Activated CD4-positive, alpha-beta memory T cell treated with anti-CD3 and anti-CD28 coated beads, Interleukin-2, amount 10 ng/mL, durations not matched to agents 7 days and 5 days (primary cell): ENCODE measurements around the gene COMT. TPM values are rescaled to one million over a fixed set of nuclear protein-coding genes. Genes with fewer than 3 reads are reported as not detected.

Experiments
- CTCF ChIA-PET: fragments of 350-600 bp; sonication (Branson Sonifier 250); formaldehyde crosslinking; loops from one replicate; lab custom pipeline; 2021; ENCODE audit warnings: antibody characterized with exemption, inconsistent platforms; lab: Charles Lee
- POLR2A ChIA-PET: fragments of 350-600 bp; sonication (Branson Sonifier 250); formaldehyde crosslinking; loops from one replicate; lab custom pipeline; 2021; ENCODE audit warnings: antibody characterized with exemption; lab: Charles Lee
- DNase-seq: peaks from one replicate; pipeline ENCODE4 v3.0.0-alpha.2; 2020
- H3K27ac Mint-ChIP-seq: one replicate; pipeline ENCODE4 v1.8.0; 2021; ENCODE audit warnings: mild to moderate bottlenecking, mixed read lengths
- H3K27me3 Mint-ChIP-seq: one replicate; pipeline ENCODE4 v1.8.0; 2021; ENCODE audit warnings: mixed read lengths
- H3K36me3 Mint-ChIP-seq: one replicate; pipeline ENCODE4 v1.8.0; 2021; ENCODE audit warnings: low read depth, mixed read lengths
- H3K4me1 Mint-ChIP-seq: one replicate; pipeline ENCODE4 v1.8.0; 2021; ENCODE audit warnings: mixed read lengths
- H3K4me3 Mint-ChIP-seq: one replicate; pipeline ENCODE4 v1.8.0; 2021; ENCODE audit warnings: mild to moderate bottlenecking, mixed read lengths
- H3K9me3 Mint-ChIP-seq: one replicate; pipeline ENCODE4 v1.8.0; 2021; ENCODE audit warnings: mixed read lengths
- total RNA-seq, 2 experiments: library from RNA; stranded (reverse); gene quantifications; one replicate each; pipeline ENCODE4 v1.2.3, GENCODE V29; 2021

The COMT gene
- total RNA-seq, 2 experiments from 2014 or later, result 78.7 to 79.3 TPM

DNA sequence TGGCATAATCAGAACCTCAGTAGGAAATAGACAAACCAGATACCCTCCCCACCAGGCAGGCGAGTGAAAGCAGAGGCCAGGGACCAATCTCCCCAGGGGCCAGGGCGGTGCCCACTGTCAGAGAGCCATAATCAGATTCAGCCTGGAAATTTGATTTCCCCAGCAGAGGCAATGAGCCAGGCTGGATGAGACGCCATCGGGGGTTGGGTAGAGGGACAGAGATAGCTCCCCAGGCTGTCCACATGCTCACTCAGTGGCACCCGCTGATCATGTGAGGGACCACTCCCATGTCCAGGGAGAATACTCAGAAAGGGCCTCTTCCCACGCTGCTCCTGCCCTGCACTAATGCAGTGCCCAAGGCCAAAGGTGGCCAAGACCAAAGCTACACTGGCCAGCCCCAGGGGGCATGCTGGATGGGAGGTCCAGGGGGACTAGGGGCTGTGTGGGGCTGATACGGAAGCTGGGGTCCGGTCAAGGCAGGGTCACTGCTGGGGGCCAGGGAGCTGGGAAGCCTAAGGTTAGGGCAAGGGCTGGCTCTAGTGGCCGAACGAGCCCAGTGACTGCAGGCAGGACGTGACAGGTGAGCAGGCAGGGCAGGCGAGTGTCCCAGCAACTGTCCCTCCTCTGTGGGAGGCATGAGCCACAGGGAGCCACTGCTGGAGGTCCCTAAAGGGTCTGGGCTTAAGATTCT, 55.3 kb downstream of the COMT start:
- ChIA-PET POLR2A (no interaction called here), CTCF (no interaction called here)
- no peak overlapping the region for H3K4me3 Mint-ChIP-seq
- H3K4me1 Mint-ChIP-seq, result no peaks in the 10 kb centered on the region
- H3K27me3 Mint-ChIP-seq, result peaks cover 3% of the 10 kb centered on the region
- H3K9me3 Mint-ChIP-seq, result peaks cover 2% of the 10 kb centered on the region
- no peaks in the 10 kb centered on the region for H3K36me3 Mint-ChIP-seq
- H3K27ac Mint-ChIP-seq, result no peak overlapping the region
- no peak for DNase-seq

DNA sequence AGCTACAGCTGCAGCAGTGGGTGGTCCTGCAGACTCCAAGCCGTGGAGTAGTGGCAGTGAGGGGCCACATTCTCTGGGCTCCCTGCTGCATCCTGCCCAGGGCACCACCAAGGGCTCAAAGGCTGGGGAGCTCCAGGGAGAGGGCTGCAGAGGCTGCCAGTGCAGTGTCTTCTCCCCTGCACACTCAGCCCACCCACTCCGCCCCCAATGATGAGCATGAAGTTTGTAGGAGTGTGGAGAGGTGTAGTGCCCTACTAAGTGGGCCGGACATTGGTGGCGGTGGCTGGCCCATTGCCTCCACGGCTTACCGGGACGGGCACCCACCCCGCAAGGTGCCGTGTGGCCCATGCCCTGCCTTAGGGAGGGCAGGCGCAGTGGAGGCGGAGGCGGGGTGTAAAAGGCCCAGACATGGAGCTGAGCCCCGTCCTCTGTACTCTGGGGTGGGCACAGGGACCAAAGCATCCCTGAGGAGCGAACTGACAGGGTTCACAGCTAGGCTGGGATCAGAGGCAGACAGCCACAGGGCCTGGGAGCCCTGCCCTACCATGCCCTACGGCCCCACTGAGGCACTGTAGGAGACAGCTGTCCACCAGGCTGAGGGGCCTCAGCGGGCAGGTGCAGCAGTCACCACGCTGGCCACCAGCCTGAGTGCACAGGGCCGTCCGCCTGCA, 56.1 kb downstream of the COMT start:
- peaks cover 3% of the 10 kb centered on the region for H3K9me3 Mint-ChIP-seq
- POLR2A ChIA-PET, result no interaction called here
- no peak for DNase-seq
- CTCF ChIA-PET, result no interaction called here
- H3K4me1 Mint-ChIP-seq, result no peaks in the 10 kb centered on the region
- no peak overlapping the region for H3K27ac Mint-ChIP-seq
- no peak overlapping the region for H3K4me3 Mint-ChIP-seq
- H3K27me3 Mint-ChIP-seq, result peaks cover 3% of the 10 kb centered on the region
- no peaks in the 10 kb centered on the region for H3K36me3 Mint-ChIP-seq

DNA sequence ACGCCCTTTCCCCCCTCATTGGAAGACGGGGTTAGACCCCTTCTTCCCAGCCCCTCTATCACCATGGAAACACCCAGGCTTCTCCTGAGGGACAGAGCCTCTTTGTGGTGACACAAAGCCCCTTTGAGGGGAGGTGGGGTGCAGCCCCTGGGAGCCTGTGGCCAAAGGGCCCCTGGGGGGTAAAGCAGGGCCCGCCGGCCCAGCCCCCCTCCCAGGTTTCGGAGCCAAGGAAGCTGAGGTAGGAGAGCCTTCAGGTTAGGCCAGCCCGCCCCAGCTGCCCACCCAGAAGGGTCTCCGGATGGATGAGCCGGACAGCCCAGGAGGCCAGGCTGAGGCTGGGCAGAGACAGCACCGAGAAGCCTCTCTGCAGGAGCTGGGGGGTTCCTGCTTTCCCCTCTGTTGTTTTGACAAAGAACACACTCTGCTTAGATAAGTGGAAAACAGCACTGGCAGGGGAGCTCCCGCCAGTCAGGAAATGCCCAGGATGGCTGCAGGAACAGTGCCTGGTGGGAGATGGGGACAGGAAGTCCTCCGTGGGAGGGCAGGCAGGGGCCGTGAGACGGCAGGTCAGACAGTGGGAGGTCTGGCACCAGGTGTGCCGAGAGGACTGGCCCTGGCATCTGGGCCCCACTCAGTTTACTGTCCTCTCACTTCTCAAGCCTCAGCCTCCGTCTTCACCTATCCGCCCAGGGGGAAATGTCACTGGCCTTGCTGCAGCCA, 56.8 kb downstream of the COMT start:
- Mint-ChIP-seq H3K4me1 (no peaks in the 10 kb centered on the region), H3K36me3 (no peaks in the 10 kb centered on the region), H3K27me3 (peaks cover 4% of the 10 kb centered on the region), H3K9me3 (peaks cover 6% of the 10 kb centered on the region), H3K27ac (no peak overlapping the region), H3K4me3 (no peak overlapping the region)
- CTCF ChIA-PET, result no interaction called here
- DNase-seq, result no peak
- POLR2A ChIA-PET, result no interaction called here

DNA sequence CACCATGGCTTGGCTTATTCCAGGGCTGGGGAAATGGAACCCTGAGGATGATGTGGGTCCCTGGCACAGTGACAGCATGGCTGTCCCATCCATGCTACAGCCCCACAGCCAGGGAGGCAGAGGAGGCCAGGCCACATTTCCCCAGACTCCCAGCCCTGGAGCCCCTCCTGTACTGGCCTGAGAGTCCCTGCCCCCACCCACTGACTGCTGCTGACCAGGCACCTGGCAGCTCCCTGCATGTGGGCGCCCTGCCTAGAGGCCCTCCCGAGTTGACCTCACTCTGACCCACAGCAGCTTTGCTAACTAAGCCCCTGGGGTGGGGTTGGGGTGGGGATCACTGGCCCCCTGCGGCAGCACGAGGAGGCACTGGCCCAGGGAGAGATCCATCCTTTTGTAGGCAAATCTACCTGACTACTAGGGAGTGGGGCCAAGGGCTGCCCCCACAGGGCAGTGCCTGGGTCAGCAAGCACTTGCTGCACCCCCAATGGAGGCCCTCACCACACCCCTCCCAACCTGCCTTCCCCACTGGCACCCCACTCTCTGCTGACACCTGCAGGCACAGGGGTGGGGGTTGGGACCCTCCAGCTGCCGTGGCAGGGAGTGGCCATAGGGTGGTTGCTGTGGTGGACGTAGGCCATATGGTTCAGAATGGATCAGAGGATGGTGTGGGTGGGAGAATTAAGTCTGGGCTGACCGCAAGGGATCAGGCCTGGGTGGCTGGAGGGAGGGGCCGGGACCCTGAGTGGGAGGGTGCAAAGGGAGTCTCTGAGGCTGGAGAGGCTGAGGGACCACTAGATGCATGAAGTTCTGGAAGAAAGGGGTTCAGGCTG, 57.6 kb downstream of the COMT start:
- Mint-ChIP-seq H3K27ac (no peak overlapping the region), H3K4me3 (no peak overlapping the region), H3K36me3 (no peaks in the 10 kb centered on the region), H3K4me1 (no peaks in the 10 kb centered on the region), H3K27me3 (peaks cover 8% of the 10 kb centered on the region), H3K9me3 (peaks cover 11% of the 10 kb centered on the region)
- ChIA-PET POLR2A (no interaction called here), CTCF (no interaction called here)
- DNase-seq, result no peak

DNA sequence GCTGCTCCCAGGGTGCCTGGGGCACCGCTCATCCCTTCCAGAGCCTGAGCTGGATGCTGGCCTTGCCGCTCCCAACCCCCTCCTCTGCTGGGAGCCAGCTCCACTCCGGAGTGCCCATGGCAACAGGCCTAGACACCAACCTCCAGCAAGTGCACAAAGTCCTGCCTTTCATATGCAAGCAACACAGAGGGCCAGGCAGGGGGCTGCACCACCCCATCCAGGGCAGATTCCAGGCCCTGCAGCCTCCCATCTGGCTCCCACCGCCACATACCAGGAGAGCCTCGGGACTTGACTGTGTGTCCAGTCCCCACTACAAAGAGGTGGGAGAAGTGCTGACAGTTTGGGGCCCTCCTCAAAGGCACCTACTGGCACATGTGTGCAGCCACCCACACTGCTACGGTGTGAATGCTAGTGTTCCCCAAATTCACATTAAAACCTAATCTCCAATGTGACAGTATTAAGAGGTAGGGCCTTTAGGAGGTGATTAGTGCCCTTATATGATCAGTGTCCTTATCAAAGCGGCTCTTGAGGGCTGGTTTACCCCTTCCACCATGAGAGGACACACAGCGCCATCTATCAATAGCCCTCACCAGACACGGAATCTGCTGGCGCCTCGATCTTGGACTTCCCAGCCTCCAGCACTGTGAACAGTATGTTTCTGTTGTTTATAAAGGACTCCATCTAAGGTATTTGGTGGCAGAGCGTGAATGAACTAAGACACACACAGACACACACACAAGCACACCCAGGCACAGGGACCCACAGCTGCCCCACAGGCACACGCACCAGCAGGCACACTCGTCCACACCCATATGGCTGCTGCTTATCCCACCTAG, 58.9 kb downstream of the COMT start:
- CTCF ChIA-PET, result no interaction called here
- no peak for DNase-seq
- POLR2A ChIA-PET, result no interaction called here
- no peak overlapping the region for H3K4me3 Mint-ChIP-seq
- H3K4me1 Mint-ChIP-seq, result no peaks in the 10 kb centered on the region
- no peak overlapping the region for H3K27ac Mint-ChIP-seq
- no peaks in the 10 kb centered on the region for H3K36me3 Mint-ChIP-seq
- H3K9me3 Mint-ChIP-seq, result peaks cover 13% of the 10 kb centered on the region
- peaks cover 14% of the 10 kb centered on the region for H3K27me3 Mint-ChIP-seq

DNA sequence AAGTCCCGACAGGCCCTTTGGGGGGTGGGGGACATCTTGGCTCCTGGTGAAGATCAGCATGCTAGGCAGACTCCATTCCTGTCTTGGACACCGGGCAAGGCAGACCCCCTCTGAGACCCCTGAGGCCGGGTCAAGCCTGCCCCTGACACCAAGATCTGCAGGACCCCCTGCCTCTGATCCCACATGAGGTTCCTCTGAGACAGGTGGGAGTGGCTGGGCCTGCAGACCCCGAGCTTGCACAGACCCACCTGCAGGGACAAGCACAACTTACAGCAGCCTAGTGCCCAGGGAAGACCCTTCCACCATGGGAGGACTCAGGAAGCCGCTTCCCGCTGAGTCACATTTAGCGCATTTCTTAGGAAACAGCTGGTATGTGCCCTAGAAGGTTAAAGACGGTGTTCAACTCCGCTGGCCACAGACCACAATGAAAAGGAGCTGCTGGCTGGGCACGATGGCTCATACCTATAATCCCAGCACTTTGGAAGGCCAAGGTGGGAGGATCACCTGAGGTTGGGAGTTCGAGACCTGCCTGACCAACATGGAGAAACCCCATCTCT, 59.6 kb downstream of the COMT start:
- no peak overlapping the region for H3K27ac Mint-ChIP-seq
- peaks cover 13% of the 10 kb centered on the region for H3K9me3 Mint-ChIP-seq
- ChIA-PET CTCF (no interaction called here), POLR2A (interaction anchor here (0.7 kb wide), 1 partner anchor 19 kb away, joined by 3 read pairs; no protein-coding TSS in a partner anchor)
- H3K4me1 Mint-ChIP-seq, result no peaks in the 10 kb centered on the region
- DNase-seq, result no peak
- no peak overlapping the region for H3K4me3 Mint-ChIP-seq
- no peaks in the 10 kb centered on the region for H3K36me3 Mint-ChIP-seq
- peaks cover 15% of the 10 kb centered on the region for H3K27me3 Mint-ChIP-seq

DNA sequence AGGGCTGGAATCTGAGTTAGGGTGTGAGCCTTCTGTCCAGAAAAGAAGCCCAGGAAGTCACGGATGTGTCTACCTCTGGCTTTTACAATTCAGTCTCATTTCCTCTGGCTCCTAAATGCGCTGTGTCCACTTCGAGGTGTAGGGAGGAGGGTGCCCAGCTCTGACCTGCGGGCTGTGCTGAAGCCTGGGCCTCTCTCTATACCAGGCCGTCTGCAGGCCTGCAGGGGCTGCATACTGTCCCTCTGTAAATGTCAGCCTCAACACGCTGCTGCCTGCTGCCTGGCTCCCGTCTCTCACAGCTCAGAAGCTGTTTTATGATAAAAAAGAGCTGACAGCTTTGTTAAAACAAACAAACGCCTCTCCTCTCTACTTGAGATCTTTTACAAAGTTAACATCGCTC, 60.6 kb downstream of the COMT start:
- no peaks in the 10 kb centered on the region for H3K36me3 Mint-ChIP-seq
- DNase-seq, result no peak
- no peak overlapping the region for H3K4me3 Mint-ChIP-seq
- peaks cover 13% of the 10 kb centered on the region for H3K9me3 Mint-ChIP-seq
- no peaks in the 10 kb centered on the region for H3K4me1 Mint-ChIP-seq
- CTCF ChIA-PET, result no interaction called here
- POLR2A ChIA-PET, result interaction anchor here (1.0 kb wide), 1 partner anchor 104 kb away, joined by 3 read pairs; no protein-coding TSS in a partner anchor
- H3K27me3 Mint-ChIP-seq, result peaks cover 15% of the 10 kb centered on the region
- no peak overlapping the region for H3K27ac Mint-ChIP-seq

DNA sequence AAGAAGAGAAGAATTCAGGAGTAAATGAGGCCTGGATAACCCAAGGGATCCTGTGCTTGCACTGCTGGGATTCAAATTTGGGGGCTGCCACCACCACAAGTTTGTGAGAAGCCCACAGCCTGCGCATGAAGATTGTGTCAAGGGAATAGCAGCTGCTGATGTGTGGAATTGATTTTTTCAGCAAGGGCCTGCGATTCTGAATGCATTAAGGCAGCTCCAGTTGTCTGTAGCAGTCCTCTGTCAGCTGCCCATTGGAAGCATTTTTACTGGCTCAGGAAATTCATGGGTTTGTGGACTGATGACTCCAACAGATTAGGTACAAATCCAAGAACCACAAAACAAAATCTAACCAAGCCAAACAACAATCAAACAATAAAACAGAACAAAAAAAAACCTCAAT, 61.1 kb downstream of the COMT start:
- H3K36me3 Mint-ChIP-seq, result no peaks in the 10 kb centered on the region

DNA sequence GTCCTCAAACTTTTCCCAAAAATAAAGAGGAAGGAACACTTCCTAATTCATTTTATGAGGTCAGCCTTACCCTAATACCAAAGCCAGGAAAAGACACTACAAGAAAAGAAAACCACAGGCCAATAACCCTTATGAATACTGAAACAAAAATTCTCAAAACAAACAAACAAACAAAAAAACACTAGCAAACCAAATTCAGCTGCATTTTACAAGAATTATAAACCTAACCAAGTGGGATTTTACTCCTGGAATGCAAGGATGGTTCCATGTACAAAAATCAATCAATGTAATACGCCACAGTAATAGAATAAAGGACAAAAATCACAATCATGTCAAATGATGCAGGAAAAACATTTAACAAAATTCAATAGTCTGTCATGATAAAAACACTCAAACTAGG, 61.7 kb downstream of the COMT start:
- CTCF ChIA-PET, result no interaction called here
- Mint-ChIP-seq H3K4me3 (no peak overlapping the region), H3K9me3 (peaks cover 13% of the 10 kb centered on the region), H3K36me3 (no peaks in the 10 kb centered on the region), H3K27ac (no peak overlapping the region), H3K4me1 (no peaks in the 10 kb centered on the region), H3K27me3 (peaks cover 15% of the 10 kb centered on the region)
- no peak for DNase-seq
- POLR2A ChIA-PET, result no interaction called here

More for the DNA sequence above, 61.1 kb downstream of the COMT start:
- no peak overlapping the region for H3K4me3 Mint-ChIP-seq
- H3K27ac Mint-ChIP-seq, result no peak overlapping the region
- POLR2A ChIA-PET, result interaction anchor here (1.0 kb wide), 1 partner anchor 103 kb away, joined by 3 read pairs; no protein-coding TSS in a partner anchor
- no peaks in the 10 kb centered on the region for H3K4me1 Mint-ChIP-seq
- H3K27me3 Mint-ChIP-seq, result peaks cover 15% of the 10 kb centered on the region
- peaks cover 13% of the 10 kb centered on the region for H3K9me3 Mint-ChIP-seq
- CTCF ChIA-PET, result no interaction called here
- DNase-seq, result no peak

DNA sequence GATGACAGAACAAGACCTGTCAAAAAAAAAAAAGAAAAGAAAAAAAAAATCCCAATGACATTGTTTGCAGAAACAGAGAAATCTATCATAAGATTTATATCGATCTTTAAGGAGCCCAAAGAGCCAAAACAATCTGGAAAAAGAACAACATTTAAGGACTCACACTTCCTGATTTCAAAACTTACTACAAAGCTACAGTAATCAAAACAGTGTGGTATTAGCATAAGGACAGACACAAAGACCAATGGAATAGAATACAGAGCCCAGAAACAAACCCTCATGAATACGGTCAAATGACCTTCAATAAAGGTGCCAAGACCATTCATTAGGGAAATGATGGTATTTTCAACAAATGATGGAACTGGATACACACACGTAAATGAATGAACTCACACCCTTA, 62.9 kb downstream of the COMT start:
- DNase-seq, result no peak
- Mint-ChIP-seq H3K27me3 (peaks cover 15% of the 10 kb centered on the region), H3K4me3 (no peak overlapping the region), H3K9me3 (peaks cover 13% of the 10 kb centered on the region), H3K4me1 (no peaks in the 10 kb centered on the region), H3K36me3 (no peaks in the 10 kb centered on the region), H3K27ac (no peak overlapping the region)
- POLR2A ChIA-PET, result no interaction called here
- CTCF ChIA-PET, result interaction anchor here (0.6 kb wide), 1 partner anchor 30 kb away, joined by 3 read pairs; no protein-coding TSS in a partner anchor

DNA sequence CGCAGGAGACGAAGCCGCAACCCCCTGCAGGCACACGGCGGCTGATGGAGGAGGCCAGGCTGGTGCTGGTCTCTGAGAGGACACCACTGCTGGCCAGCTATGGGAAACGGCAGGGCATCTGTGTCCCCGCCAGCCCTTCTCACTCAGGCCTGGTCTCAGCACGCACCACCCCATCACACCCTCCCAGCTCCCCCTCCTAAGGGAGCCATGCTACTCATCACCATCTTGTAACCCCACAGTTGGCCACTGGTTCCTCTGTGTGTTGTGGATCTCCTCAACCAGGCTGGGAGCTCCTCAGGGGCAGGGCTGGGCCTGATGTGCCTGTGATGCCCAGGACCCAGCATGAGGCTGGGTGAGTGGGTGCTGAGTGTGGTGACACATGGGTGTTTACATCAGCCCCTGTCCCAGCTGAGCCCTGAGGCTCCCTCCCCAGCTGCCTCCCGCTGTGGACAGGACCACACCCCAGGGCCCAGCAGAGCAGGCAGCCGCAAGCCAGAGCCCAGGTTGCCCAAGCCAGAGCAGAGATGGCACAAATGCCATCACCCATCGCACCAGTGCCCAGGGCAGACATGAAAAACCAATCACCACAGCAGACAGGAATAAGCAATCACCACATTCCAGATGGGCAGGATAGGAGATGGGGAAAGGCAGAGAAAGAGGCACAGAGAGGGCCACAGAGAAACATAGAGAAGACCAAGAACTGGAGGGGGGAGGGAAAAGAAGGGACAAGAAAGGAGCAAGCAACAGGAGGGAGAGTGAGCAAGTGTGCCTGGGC, 66.8 kb downstream of the COMT start:
- H3K27ac Mint-ChIP-seq, result no peak overlapping the region
- no peak overlapping the region for H3K4me3 Mint-ChIP-seq
- ChIA-PET CTCF (no interaction called here), POLR2A (no interaction called here)
- H3K36me3 Mint-ChIP-seq, result no peaks in the 10 kb centered on the region
- H3K27me3 Mint-ChIP-seq, result peaks cover 11% of the 10 kb centered on the region
- H3K4me1 Mint-ChIP-seq, result peaks cover 4% of the 10 kb centered on the region
- DNase-seq, result no peak
- H3K9me3 Mint-ChIP-seq, result peaks cover 6% of the 10 kb centered on the region
